PC-3 (cell line): Measurements from ENCODE around the gene DCDC2. TPM values are rescaled to one million over a fixed set of nuclear protein-coding genes. Genes with fewer than 3 reads are reported as not detected.
"Not testable (repeated sequence)": the region's sequence is repeated elsewhere in the genome, so short reads cannot be mapped to it uniquely, and the experiment has no call there.

Experiments used
- ATAC-seq: fragments of 200-7000 bp; cut with Tn5 transposase; 2 replicates; pipeline ENCODE4 v1.9.1; 2020; ENCODE audit warnings: mild to moderate bottlenecking, moderate library complexity
- BruUV-seq: library from RNA; stranded (reverse); fragments of 400-500 nt; replicated peaks from 2 replicates; lab custom pipeline; 2021; lab: Mats Ljungman, UMichigan
- CTCF ChIA-PET: fragments of 300-600 bp; sonication (Branson Sonifier 250); formaldehyde crosslinking; loops from one replicate; lab custom pipeline; 2022; ENCODE audit warnings: antibody characterized with exemption; lab: Charles Lee
- POLR2A ChIA-PET: fragments of 300-600 bp; sonication (Branson Sonifier 250); formaldehyde crosslinking; loops from one replicate; lab custom pipeline; 2022; ENCODE audit warnings: antibody characterized with exemption; ENCODE audit not compliant: unreplicated experiment; lab: Charles Lee
- DNase-seq: peaks from one replicate; pipeline ENCODE4 v3.0.0-alpha.2; 2015
- H2AFZ ChIP-seq: fragments of 300-600 bp; sonication (generic); 2 replicates; pipeline ENCODE4 v1.6.0; 2016; ENCODE audit warnings: antibody characterized with exemption, low read length
- H3F3A ChIP-seq: fragments of 300-600 bp; sonication (generic); one replicate; pipeline ENCODE4 v1.6.0; 2017; ENCODE audit warnings: antibody characterized with exemption, low read length, control low read depth, mild to moderate bottlenecking; ENCODE audit not compliant: unreplicated experiment
- H3K27ac ChIP-seq: fragments of 300-600 bp; sonication (generic); 2 replicates; pipeline ENCODE4 v1.5.1; 2016; ENCODE audit warnings: mild to moderate bottlenecking, low read length
- H3K27me3 ChIP-seq: fragments of 300-600 bp; sonication (generic); 2 replicates; pipeline ENCODE4 v1.6.1; 2016; ENCODE audit warnings: low read length, mixed read lengths
- H3K36me3 ChIP-seq: fragments of 300-600 bp; sonication (generic); 2 replicates; pipeline ENCODE4 v1.6.1; 2016; ENCODE audit warnings: low read depth, mixed run types, low read length, mixed read lengths
- H3K4me1 ChIP-seq: fragments of 300-600 bp; sonication (generic); 2 replicates; pipeline ENCODE4 v1.5.1; 2016; ENCODE audit warnings: low read length; ENCODE audit not compliant: insufficient read depth
- H3K4me2 ChIP-seq: fragments of 300-600 bp; sonication (generic); 2 replicates; pipeline ENCODE4 v1.6.0; 2016; ENCODE audit warnings: low read length
- H3K4me3 ChIP-seq: fragments of 300-600 bp; sonication (generic); 2 replicates; pipeline ENCODE4 v1.5.1; 2016; ENCODE audit warnings: mild to moderate bottlenecking, low read length, mixed read lengths
- H3K79me2 ChIP-seq: fragments of 300-600 bp; sonication (generic); 2 replicates; pipeline ENCODE4 v1.6.1; 2017; ENCODE audit warnings: low read length, mixed read lengths
- H3K9ac ChIP-seq: fragments of 300-600 bp; sonication (generic); 2 replicates; pipeline ENCODE4 v1.6.0; 2016; ENCODE audit warnings: mild to moderate bottlenecking, low read length
- H3K9me2 ChIP-seq: fragments of 300-600 bp; sonication (generic); replicated peaks from 2 replicates; pipeline ENCODE4 v1.6.1; 2016; ENCODE audit warnings: mixed run types, low read length, mixed read lengths
- H3K9me3 ChIP-seq: fragments of 300-600 bp; sonication (generic); 2 replicates; pipeline ENCODE4 v1.6.1; 2016; ENCODE audit warnings: low read length, mixed read lengths
- H4K20me1 ChIP-seq: fragments of 300-600 bp; sonication (generic); 2 replicates; pipeline ENCODE4 v1.6.1; 2016; ENCODE audit warnings: low read length, mixed read lengths
- CTCF ChIP-seq: fragments of 300-600 bp; sonication (generic); conservative IDR thresholded peaks from 2 replicates; pipeline ENCODE4 v1.5.1; 2017; ENCODE audit warnings: antibody characterized with exemption, low read depth, mild to moderate bottlenecking, low read length
- EZH2 ChIP-seq: fragments of 300-600 bp; sonication (generic); IDR thresholded peaks from one replicate; pipeline ENCODE4 v1.6.1; 2017; ENCODE audit warnings: antibody characterized with exemption, mild to moderate bottlenecking, low read length; ENCODE audit not compliant: unreplicated experiment
- EZH2phosphoT487 ChIP-seq: fragments of 300-600 bp; sonication (generic); IDR thresholded peaks from 2 replicates; pipeline ENCODE4 v1.6.1; 2018; ENCODE audit warnings: mild to moderate bottlenecking, antibody characterized with exemption, low read length, borderline replicate concordance
- intact Hi-C: fragments of 100-400 bp; cut with micrococcal nuclease; formaldehyde crosslinking; loops from 2 replicates; pipeline ENCODE4 v1.9.0; 2023
- total RNA-seq: library from RNA; depleted of rRNA; stranded (reverse); fragments of >200 nt; gene quantifications from 2 replicates; pipeline ENCODE4 v1.2.3, GENCODE V29; 2014

DCDC2 gene
- total RNA-seq, 1 experiment from 2014 or later, result 0.11 TPM

GRCh38 chr6:24272553-24272952 is 85.3 kb downstream of the DCDC2 start:
- H3K36me3 ChIP-seq, result no peaks in the 10 kb centered on the region
- CTCF ChIA-PET, result no interaction called here
- H3K9ac ChIP-seq, result no peak overlapping the region
- ATAC-seq (no peak), DNase-seq (no peak)
- H3K27ac ChIP-seq, result no peak overlapping the region
- intact Hi-C loops, result no loop called here
- no peak for TF ChIP-seq CTCF
- no peak for TF ChIP-seq EZH2phosphoT487
- TF ChIP-seq EZH2, result no peak
- BruUV-seq, result no TSS peak
- POLR2A ChIA-PET, result no interaction called here
- H3K4me2 ChIP-seq, result no peak overlapping the region
- no peak overlapping the region for H2AFZ ChIP-seq
- H3K9me2 ChIP-seq, result no peaks in the 10 kb centered on the region
- H3K9me3 ChIP-seq, result no peaks in the 10 kb centered on the region
- 0 out of 2 replicates have a peak, but pooled peaks cover 7% of the 10 kb centered on the region for H3K4me1 ChIP-seq
- H3K79me2 ChIP-seq, result no peaks in the 10 kb centered on the region
- H3K4me3 ChIP-seq, result no peak overlapping the region
- no peaks in the 10 kb centered on the region for H3F3A ChIP-seq
- H4K20me1 ChIP-seq, result no peaks in the 10 kb centered on the region
- peaks cover 22% of the 10 kb centered on the region for H3K27me3 ChIP-seq

- POLR2A ChIA-PET, result no interaction called here
- H3K27me3 ChIP-seq, result peaks cover 21% of the 10 kb centered on the region
- no peak overlapping the region for H3K9ac ChIP-seq
- intact Hi-C loops, result no loop called here
- H3K79me2 ChIP-seq, result no peaks in the 10 kb centered on the region
- no peaks in the 10 kb centered on the region for H3K36me3 ChIP-seq
- no peak overlapping the region for H3K4me3 ChIP-seq
- CTCF ChIA-PET, result no interaction called here
- no peaks in the 10 kb centered on the region for H3K9me2 ChIP-seq
- no peaks in the 10 kb centered on the region for H4K20me1 ChIP-seq
- BruUV-seq, result no TSS peak
- ATAC-seq (no peak), DNase-seq (no peak)
- H3K27ac ChIP-seq, result no peak overlapping the region
- no peak overlapping the region for H3K4me2 ChIP-seq
- H3K4me1 ChIP-seq, result 0 out of 2 replicates have a peak, but pooled peaks cover 7% of the 10 kb centered on the region
- no peak overlapping the region for H2AFZ ChIP-seq
- no peaks in the 10 kb centered on the region for H3K9me3 ChIP-seq
- TF ChIP-seq CTCF, result no peak
- TF ChIP-seq EZH2, result no peak
- no peak for TF ChIP-seq EZH2phosphoT487
- no peaks in the 10 kb centered on the region for H3F3A ChIP-seq
Observed at GRCh38 chr6:24272148-24272547, 85.7 kb downstream of the DCDC2 start.

- Histone ChIP-seq H3K4me1 (0 out of 2 replicates have a peak, but pooled peaks cover 7% of the 10 kb centered on the region), H3K9me3 (no peaks in the 10 kb centered on the region), H4K20me1 (no peaks in the 10 kb centered on the region), H3K27ac (no peak overlapping the region), H2AFZ (no peak overlapping the region), H3K27me3 (peaks cover 28% of the 10 kb centered on the region; the same call in 1 of the 2 replicates), H3K36me3 (no peaks in the 10 kb centered on the region), H3F3A (no peaks in the 10 kb centered on the region), H3K4me2 (no peak overlapping the region), H3K9me2 (no peaks in the 10 kb centered on the region), H3K79me2 (no peaks in the 10 kb centered on the region), H3K9ac (no peak overlapping the region), H3K4me3 (no peak overlapping the region)
- CTCF ChIA-PET, result no interaction called here
- no peak for ATAC-seq
- TF ChIP-seq EZH2, result no peak
- no peak for TF ChIP-seq EZH2phosphoT487
- no peak for DNase-seq
- intact Hi-C loops, result no loop called here
- no TSS peak for BruUV-seq
- POLR2A ChIA-PET, result no interaction called here
Observed at GRCh38 chr6:24270011-24270410, 87.8 kb downstream of the DCDC2 start.

GRCh38 chr6:24258214-24258613 is 99.6 kb downstream of the DCDC2 start:
- H3K9me3 ChIP-seq, H3K4me2 ChIP-seq, H2AFZ ChIP-seq, H3K36me3 ChIP-seq, ATAC-seq, H3K79me2 ChIP-seq, H3K4me1 ChIP-seq, H3F3A ChIP-seq, H3K4me3 ChIP-seq, intact Hi-C loops, POLR2A ChIA-PET, H3K9me2 ChIP-seq, H4K20me1 ChIP-seq, BruUV-seq, H3K27ac ChIP-seq, DNase-seq, H3K9ac ChIP-seq: not testable (repeated sequence)
- CTCF ChIA-PET, result interaction anchor here (0.7 kb wide), 1 partner anchor 302 kb away, joined by 3 read pairs; no protein-coding TSS in a partner anchor
- H3K27me3 ChIP-seq, result peaks cover 49% of the 10 kb centered on the region
